Measurements from ENCODE around the gene CDH23. TPM values are rescaled to one million over a fixed set of nuclear protein-coding genes. Genes with fewer than 3 reads are reported as not detected.

CDH23 gene
- 0.34 and 1.0 TPM in 2 replicates for total RNA-seq (2022)
- percentile 16 among the genes with signal in this experiment for Bru-seq, nascent RNA
- percentile 11 among the genes with signal in this experiment for BruChase-seq, experiment 1, labeled RNA remaining after a 2-hour chase
- percentile 11 among the genes with signal in this experiment for BruChase-seq, experiment 2, labeled RNA remaining after a 6-hour chase
- long read RNA-seq, partial matches to known transcripts = 1 of 1 reads
- long read RNA-seq, other reads (novel, unspliced or antisense) = 0 of 1 reads

DNA sequence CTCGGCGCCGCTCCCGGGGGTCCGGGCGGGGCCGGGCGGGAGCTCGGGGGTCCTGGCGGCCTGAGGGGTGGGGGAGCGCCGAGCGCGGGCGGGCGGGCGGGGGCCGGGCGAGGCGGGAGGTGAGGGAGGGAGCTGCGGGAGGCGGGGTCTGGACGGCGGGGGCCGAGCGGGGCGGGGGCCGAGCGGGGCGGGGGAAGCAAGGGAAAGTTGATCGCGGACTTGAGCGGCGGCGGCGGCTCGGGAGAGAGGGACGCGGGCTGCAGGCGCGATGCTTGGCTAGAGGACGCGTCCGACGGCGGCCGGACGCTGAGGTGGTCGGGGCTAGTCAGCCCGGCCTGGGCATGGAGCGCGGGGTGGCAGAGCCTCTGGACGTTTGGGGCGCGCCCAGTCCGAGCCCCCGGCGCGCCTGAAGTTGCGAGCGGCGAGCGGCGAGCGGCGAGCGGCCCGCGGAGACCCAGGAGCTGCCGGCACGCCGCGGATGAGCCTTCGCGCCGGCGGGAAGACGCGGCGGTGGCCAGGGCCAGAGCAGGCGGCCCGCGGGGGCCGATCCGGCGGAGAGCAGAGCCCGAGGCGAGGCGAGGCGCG lies at the start of gene CDH23:
Gene CDH23 (plus strand): TSS at position 210 of the 585 bp plus-strand sequence. CDS start 42,912 bp downstream, outside the sequence.
- H3K4me1 Mint-ChIP-seq (ENCODE audit: low read depth, unreplicated experiment) = no peaks in the 10 kb centered on the region
- TF ChIP-seq, protein P1, sequence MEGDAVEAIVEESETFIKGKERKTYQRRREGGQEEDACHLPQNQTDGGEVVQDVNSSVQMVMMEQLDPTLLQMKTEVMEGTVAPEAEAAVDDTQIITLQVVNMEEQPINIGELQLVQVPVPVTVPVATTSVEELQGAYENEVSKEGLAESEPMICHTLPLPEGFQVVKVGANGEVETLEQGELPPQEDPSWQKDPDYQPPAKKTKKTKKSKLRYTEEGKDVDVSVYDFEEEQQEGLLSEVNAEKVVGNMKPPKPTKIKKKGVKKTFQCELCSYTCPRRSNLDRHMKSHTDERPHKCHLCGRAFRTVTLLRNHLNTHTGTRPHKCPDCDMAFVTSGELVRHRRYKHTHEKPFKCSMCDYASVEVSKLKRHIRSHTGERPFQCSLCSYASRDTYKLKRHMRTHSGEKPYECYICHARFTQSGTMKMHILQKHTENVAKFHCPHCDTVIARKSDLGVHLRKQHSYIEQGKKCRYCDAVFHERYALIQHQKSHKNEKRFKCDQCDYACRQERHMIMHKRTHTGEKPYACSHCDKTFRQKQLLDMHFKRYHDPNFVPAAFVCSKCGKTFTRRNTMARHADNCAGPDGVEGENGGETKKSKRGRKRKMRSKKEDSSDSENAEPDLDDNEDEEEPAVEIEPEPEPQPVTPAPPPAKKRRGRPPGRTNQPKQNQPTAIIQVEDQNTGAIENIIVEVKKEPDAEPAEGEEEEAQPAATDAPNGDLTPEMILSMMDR (IDR thresholded peaks at IDR 0.05; ENCODE audit: insufficient read depth in 1 of 2, low read depth in 1 of 2, low read length in 1 of 2, severe bottlenecking in 1 of 2, unreplicated experiment in 1 of 2) = no peak
- H3K36me3 Mint-ChIP-seq (ENCODE audit: insufficient read depth, unreplicated experiment) = no peaks in the 10 kb centered on the region
- ChIA-PET POLR2A (no interaction called here), CTCF (interaction anchor here (0.5 to 2.5 kb wide), 15 partner anchors 12 to 1589 kb away, joined by 3 to 18 read pairs (median 4); partner anchors contain the start of gene SLC29A3)
- H3K27me3 Mint-ChIP-seq (ENCODE audit: insufficient read depth, unreplicated experiment) = peaks cover 26% of the 10 kb centered on the region
- Histone ChIP-seq H3K4me3 (ENCODE audit: low read depth, low read length) (peak within 1 kb of the TSS; percentile 36), H3K36me3 (ENCODE audit: control insufficient read depth, insufficient read depth, low read length) (no peaks in the 10 kb centered on the region), H3K27me3 (replicated peaks; ENCODE audit: control insufficient read depth, insufficient read depth, low read length) (peaks cover 4% of the 10 kb centered on the region), H3K9me3 (no peaks in the 10 kb centered on the region), H3K4me1 (peaks cover 18% of the 10 kb centered on the region)
- H3K4me3 Mint-ChIP-seq (ENCODE audit: unreplicated experiment) = peak within 1 kb of the TSS; percentile 60
- no peaks in the 10 kb centered on the region for H3K9me3 Mint-ChIP-seq (ENCODE audit: unreplicated experiment)
- no peak within 1 kb of the TSS for H3K27ac Mint-ChIP-seq (ENCODE audit: unreplicated experiment)
- peak in 1 of 2 experiments; percentile 62 for DNase-seq
- intact Hi-C loops (cut with micrococcal nuclease; ENCODE audit: unreplicated experiment) = loop anchor here (1.0 kb wide), 1 partner anchor 173 kb away; no protein-coding TSS in a partner anchor
- BruUV-seq (replicated peaks) = no TSS peak

DNA sequence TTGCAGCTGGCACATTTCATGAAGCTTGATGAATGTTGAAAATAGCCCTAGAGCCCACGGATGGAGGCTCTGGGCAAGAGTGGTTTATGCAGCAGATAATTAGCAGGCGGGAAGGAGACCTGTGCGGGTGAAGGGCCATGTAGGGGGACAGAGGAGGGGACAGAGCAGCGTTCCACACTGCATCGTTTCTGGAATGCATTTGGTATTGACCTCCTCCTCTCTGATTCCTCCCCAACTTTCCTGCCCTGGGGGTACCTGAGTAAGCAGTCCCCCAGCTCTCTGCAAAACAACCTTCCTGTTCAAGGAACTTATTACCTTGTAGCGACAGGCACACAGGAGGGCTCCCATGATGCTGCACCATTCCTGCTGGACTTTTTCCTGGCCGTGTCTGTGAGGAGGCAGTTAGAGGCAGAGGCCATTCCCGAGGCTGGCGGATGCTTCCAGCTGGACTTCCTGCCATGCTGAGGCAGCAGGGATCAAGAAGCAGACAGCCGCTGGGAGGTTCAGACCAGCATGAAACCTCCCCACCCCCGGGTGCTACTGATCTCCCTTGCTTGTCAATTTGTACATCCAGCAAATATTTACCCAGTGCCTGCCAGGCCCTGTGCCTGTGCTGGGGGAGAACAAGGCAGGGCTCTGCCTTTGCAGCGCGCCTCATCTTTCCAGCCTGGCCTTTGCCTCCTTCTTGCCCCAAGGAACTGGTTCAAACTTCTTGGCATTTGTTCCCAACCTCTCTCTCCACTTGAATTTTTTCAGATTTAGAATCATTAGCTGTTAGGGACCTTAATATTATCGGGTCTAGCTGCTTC lies 48.9 kb upstream of the CDH23 start:
- Mint-ChIP-seq H3K4me1 (ENCODE audit: low read depth, unreplicated experiment) (peaks cover 41% of the 10 kb centered on the region), H3K4me3 (ENCODE audit: unreplicated experiment) (no peak overlapping the region), H3K36me3 (ENCODE audit: insufficient read depth, unreplicated experiment) (peaks cover 4% of the 10 kb centered on the region), H3K27me3 (ENCODE audit: insufficient read depth, unreplicated experiment) (no peaks in the 10 kb centered on the region), H3K9me3 (ENCODE audit: unreplicated experiment) (no peaks in the 10 kb centered on the region), H3K27ac (ENCODE audit: unreplicated experiment) (peak overlapping the region; percentile 62)
- POLR2A ChIA-PET = no interaction called here
- no TSS peak for BruUV-seq (replicated peaks)
- Histone ChIP-seq H3K4me1 (peaks cover 56% of the 10 kb centered on the region), H3K9me3 (no peaks in the 10 kb centered on the region), H3K4me3 (ENCODE audit: low read depth, low read length) (no peak overlapping the region), H3K36me3 (ENCODE audit: control insufficient read depth, insufficient read depth, low read length) (no peaks in the 10 kb centered on the region), H3K27me3 (replicated peaks; ENCODE audit: control insufficient read depth, insufficient read depth, low read length) (no peaks in the 10 kb centered on the region)
- DNase-seq = peak in 1 of 2 experiments; percentile 40
- CTCF ChIA-PET = interaction anchor here (0.6 to 1.3 kb wide), 2 partner anchors 36 to 291 kb away, joined by 3 read pairs; no protein-coding TSS in a partner anchor
- intact Hi-C loops (cut with micrococcal nuclease; ENCODE audit: unreplicated experiment) = no loop called here
- TF ChIP-seq, protein P1 (IDR thresholded peaks at IDR 0.05; ENCODE audit: insufficient read depth in 1 of 2, low read depth in 1 of 2, low read length in 1 of 2, severe bottlenecking in 1 of 2, unreplicated experiment in 1 of 2) = no peak

DNA sequence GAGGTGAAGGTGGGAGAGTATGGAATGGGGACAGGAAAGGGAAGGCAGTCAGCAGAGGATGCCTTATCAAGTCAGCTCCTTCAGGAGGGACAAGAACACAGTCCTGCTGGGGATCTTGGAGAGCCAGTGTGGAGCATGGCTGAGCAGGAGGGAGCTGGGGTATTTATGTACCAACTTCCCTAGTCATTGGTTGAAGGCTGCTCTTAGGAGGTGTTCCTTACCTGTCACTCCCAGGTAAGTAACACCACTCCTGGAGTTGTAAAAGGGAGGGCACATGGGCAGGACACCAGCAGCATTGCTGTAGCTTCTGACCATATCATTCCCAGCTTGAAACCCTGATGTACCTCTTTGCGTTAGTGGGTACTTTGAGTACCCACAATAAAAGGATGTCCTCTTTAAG lies 47.9 kb upstream of the CDH23 start:
- Mint-ChIP-seq H3K4me1 (ENCODE audit: low read depth, unreplicated experiment) (peaks cover 35% of the 10 kb centered on the region), H3K9me3 (ENCODE audit: unreplicated experiment) (no peaks in the 10 kb centered on the region), H3K27me3 (ENCODE audit: insufficient read depth, unreplicated experiment) (no peaks in the 10 kb centered on the region), H3K27ac (ENCODE audit: unreplicated experiment) (peak overlapping the region; percentile 25), H3K36me3 (ENCODE audit: insufficient read depth, unreplicated experiment) (peaks cover 4% of the 10 kb centered on the region), H3K4me3 (ENCODE audit: unreplicated experiment) (no peak overlapping the region)
- no peak overlapping the region for H3K4me3 ChIP-seq (ENCODE audit: low read depth, low read length)
- no peak for DNase-seq
- no peaks in the 10 kb centered on the region for H3K36me3 ChIP-seq (ENCODE audit: control insufficient read depth, insufficient read depth, low read length)
- intact Hi-C loops (cut with micrococcal nuclease; ENCODE audit: unreplicated experiment) = no loop called here
- BruUV-seq (replicated peaks) = no TSS peak
- CTCF ChIA-PET = interaction anchor here (0.6 to 1.3 kb wide), 3 partner anchors 35 to 290 kb away, joined by 3 read pairs; no protein-coding TSS in a partner anchor
- H3K27me3 ChIP-seq (replicated peaks; ENCODE audit: control insufficient read depth, insufficient read depth, low read length) = no peaks in the 10 kb centered on the region
- POLR2A ChIA-PET = interaction anchor here (0.6 kb wide), 1 partner anchor 27 kb away, joined by 3 read pairs; no protein-coding TSS in a partner anchor
- H3K9me3 ChIP-seq = no peaks in the 10 kb centered on the region
- TF ChIP-seq, protein P1 (IDR thresholded peaks at IDR 0.05; ENCODE audit: insufficient read depth in 1 of 2, low read depth in 1 of 2, low read length in 1 of 2, severe bottlenecking in 1 of 2, unreplicated experiment in 1 of 2) = no peak
- H3K4me1 ChIP-seq = peaks cover 45% of the 10 kb centered on the region

All from Caco-2 (cell line).